ENCODE data around the gene HIVEP1.

HIVEP1 gene

GRCh38 chr6:12012038-12012557 is at the start of gene HIVEP1:
TSS of gene HIVEP1 (plus strand) at chr6:12012312. CDS start at chr6:12015629, 3,317 bp downstream.
- DNase-seq, result no peak

GRCh38 chr6:11963756-11964500 is 48.2 kb upstream of the HIVEP1 start:
- no peak for DNase-seq

GRCh38 chr6:11964729-11965335 is 47.3 kb upstream of the HIVEP1 start:
- DNase-seq, result no peak

GRCh38 chr6:11965499-11965898 is 46.6 kb upstream of the HIVEP1 start:
- no peak for DNase-seq

GRCh38 chr6:11968241-11968806 is 43.8 kb upstream of the HIVEP1 start:
- no peak for DNase-seq

- no peak for DNase-seq
These were observed 43.0 kb upstream of the HIVEP1 start for GRCh38 chr6:11969092-11969491.

- no peak for DNase-seq
These were observed 42.0 kb upstream of the HIVEP1 start for GRCh38 chr6:11970114-11970513.

GRCh38 chr6:11971154-11971553 is 41.0 kb upstream of the HIVEP1 start:
- DNase-seq, result no peak

- DNase-seq, result no peak
These were observed 39.8 kb upstream of the HIVEP1 start for GRCh38 chr6:11972270-11972669.

GRCh38 chr6:11972806-11973205 is 39.3 kb upstream of the HIVEP1 start:
- no peak for DNase-seq

GRCh38 chr6:11973238-11973637 is 38.9 kb upstream of the HIVEP1 start:
- no peak for DNase-seq

GRCh38 chr6:11974089-11974488 is 38.0 kb upstream of the HIVEP1 start:
- DNase-seq, result no peak

- peak; percentile 53 for DNase-seq
These were observed 36.6 kb upstream of the HIVEP1 start for GRCh38 chr6:11975353-11975977.

- DNase-seq, result no peak
These were observed 35.6 kb upstream of the HIVEP1 start for GRCh38 chr6:11976489-11976888.

GRCh38 chr6:11977193-11977592 is 34.9 kb upstream of the HIVEP1 start:
- DNase-seq, result no peak

GRCh38 chr6:11977738-11978137 is 34.4 kb upstream of the HIVEP1 start:
- no peak for DNase-seq

- DNase-seq, result no peak
These were observed 33.7 kb upstream of the HIVEP1 start for GRCh38 chr6:11978169-11978987.

- DNase-seq, result no peak
These were observed 32.2 kb upstream of the HIVEP1 start for GRCh38 chr6:11979866-11980265.

- DNase-seq, result no peak
These were observed 28.8 kb upstream of the HIVEP1 start for GRCh38 chr6:11983306-11983705.

GRCh38 chr6:11987386-11987785 is 24.7 kb upstream of the HIVEP1 start:
- DNase-seq, result no peak

GRCh38 chr6:11989386-11989785 is 22.7 kb upstream of the HIVEP1 start:
- no peak for DNase-seq

- no peak for DNase-seq
These were observed 20.0 kb upstream of the HIVEP1 start for GRCh38 chr6:11992086-11992485.
